Activated CD4-positive, alpha-beta T cell treated with anti-CD3 and anti-CD28 coated beads for 48 hours (primary cell): Measurements from ENCODE around the gene NEBL.

ENCODE experiments used
- DNase-seq: peaks from one replicate; pipeline ENCODE4 v3.0.0-alpha.2; 2020

NEBL gene

GRCh38 chr10:20769481-20769880 is 127.6 kb downstream of the NEBL start:
- DNase-seq = no peak

- DNase-seq = no peak
Measured at GRCh38 chr10:20768843-20769242, 128.3 kb downstream of the NEBL start.

GRCh38 chr10:20767028-20767427 is 130.1 kb downstream of the NEBL start:
- DNase-seq = no peak

GRCh38 chr10:20765066-20765465 is 132.0 kb downstream of the NEBL start:
- DNase-seq = no peak

GRCh38 chr10:20760460-20760859 is 136.7 kb downstream of the NEBL start:
- no peak for DNase-seq

- no peak for DNase-seq
Measured at GRCh38 chr10:20748551-20748950, 148.6 kb downstream of the NEBL start.

GRCh38 chr10:20747782-20748181 is 149.3 kb downstream of the NEBL start:
- no peak for DNase-seq

GRCh38 chr10:20746856-20747255 is 150.3 kb downstream of the NEBL start:
- no peak for DNase-seq

GRCh38 chr10:20745556-20746375 is 151.3 kb downstream of the NEBL start:
- DNase-seq = no peak

GRCh38 chr10:20744821-20745220 is 152.3 kb downstream of the NEBL start:
- no peak for DNase-seq

GRCh38 chr10:20743942-20744341 is 153.2 kb downstream of the NEBL start:
- no peak for DNase-seq

- DNase-seq = no peak
Measured at GRCh38 chr10:20742737-20743541, 154.2 kb downstream of the NEBL start.

- DNase-seq = no peak
Measured at GRCh38 chr10:20740120-20740519, 157.0 kb downstream of the NEBL start.

GRCh38 chr10:20737107-20737506 is 160.0 kb downstream of the NEBL start:
- DNase-seq = no peak
